SK-N-SH (cell line): ENCODE measurements around the gene DNAH6. TPM values are rescaled to one million over a fixed set of nuclear protein-coding genes. Genes with fewer than 3 reads are reported as not detected.

Experiments
- CTCF ChIA-PET: fragments of 300-600, 350-600 bp; formaldehyde crosslinking; extraction: SDS; loops from one replicate; lab custom pipeline; 2021; lab: Yijun Ruan, JAX
- POLR2A ChIA-PET: fragments of 350-600 bp; sonication (Branson Sonifier 250); formaldehyde crosslinking; extraction: SDS; loops from one replicate; lab custom pipeline; 2020; ENCODE audit warnings: antibody characterized with exemption, inconsistent platforms; lab: Yijun Ruan, JAX
- DNase-seq: peaks from one replicate; pipeline ENCODE4 v3.0.0; 2012
- H2AFZ ChIP-seq: fragments of 200-600 bp; sonication (generic); 2 replicates; pipeline ENCODE4 v1.8.1; 2016; ENCODE audit warnings: antibody characterized with exemption, mild to moderate bottlenecking, low read depth
- H3F3A ChIP-seq: fragments of 200-600 bp; sonication (generic); replicated peaks from 2 replicates; pipeline ENCODE3; 2016; ENCODE audit warnings: antibody characterized with exemption, mild to moderate bottlenecking; ENCODE audit not compliant: insufficient read depth
- H3K27ac ChIP-seq, 2 experiments: fragments of 200-500 bp in 1 of 2; fragments of 200-600 bp in 1 of 2; sonication (Bioruptor generic) in 1 of 2; sonication (generic), shearing (Covaris generic) in 1 of 2; 2 replicates each; pipeline versions ENCODE4 v1.5.1 to v1.6.1; 2014 to 2016; ENCODE audit warnings: low read depth in 2 of 2, inconsistent platforms in 1 of 2, low read length in 1 of 2, mild to moderate bottlenecking in 1 of 2, mixed read lengths in 1 of 2
- H3K27me3 ChIP-seq: fragments of 200-600 bp; sonication (generic), shearing (Covaris generic); 2 replicates; pipeline ENCODE4 v1.6.1; 2016; ENCODE audit warnings: mixed run types; ENCODE audit not compliant: insufficient read depth
- H3K36me3 ChIP-seq, 2 experiments: fragments of 200-500 bp in 1 of 2; fragments of 200-600 bp in 1 of 2; sonication (Bioruptor generic) in 1 of 2; sonication (generic) in 1 of 2; replicated peaks in 1 of 2; 2 replicates each; pipeline versions ENCODE3 to v1.5.1; 2014 to 2016; ENCODE audit warnings: low read length in 1 of 2, mild to moderate bottlenecking in 1 of 2; ENCODE audit not compliant: insufficient read depth in 2 of 2, control insufficient read depth in 1 of 2
- H3K4me1 ChIP-seq, 2 experiments: fragments of 200-500 bp in 1 of 2; fragments of 200-600 bp in 1 of 2; sonication (Bioruptor generic) in 1 of 2; sonication (generic), shearing (Covaris generic) in 1 of 2; 2 replicates each; pipeline versions ENCODE4 v1.5.1 to v1.6.1; 2014 to 2016; ENCODE audit warnings: low read depth in 1 of 2, low read length in 1 of 2, mixed run types in 1 of 2; ENCODE audit not compliant: insufficient read depth in 2 of 2, control insufficient read depth in 1 of 2
- H3K4me2 ChIP-seq: fragments of 200-600 bp; sonication (generic), shearing (Covaris generic); 2 replicates; pipeline ENCODE4 v1.6.1; 2017; ENCODE audit warnings: mixed run types
- H3K4me3 ChIP-seq, 2 experiments: fragments of 200-500 bp in 1 of 2; fragments of 200-600 bp in 1 of 2; sonication (Bioruptor generic) in 1 of 2; sonication (generic), shearing (Covaris generic) in 1 of 2; 2 replicates each; pipeline versions ENCODE4 v1.5.1 to v1.8.1; 2014 to 2016; ENCODE audit warnings: low read depth in 2 of 2, inconsistent platforms in 1 of 2, low read length in 1 of 2, mild to moderate bottlenecking in 1 of 2, mixed read lengths in 1 of 2, moderate library complexity in 1 of 2
- H3K79me2 ChIP-seq: fragments of 200-600 bp; sonication (generic); 2 replicates; pipeline ENCODE4 v1.8.1; 2017; ENCODE audit warnings: mild to moderate bottlenecking; ENCODE audit not compliant: insufficient read depth
- H3K9ac ChIP-seq: fragments of 200-600 bp; sonication (generic); 2 replicates; pipeline ENCODE4 v1.6.1; 2017; ENCODE audit warnings: mixed run types
- H3K9me2 ChIP-seq: fragments of 200-600 bp; sonication (generic); 2 replicates; pipeline ENCODE4 v1.6.1; 2017; ENCODE audit warnings: mixed run types
- H3K9me3 ChIP-seq: fragments of 200-600 bp; sonication (generic); 2 replicates; pipeline ENCODE4 v1.6.1; 2017; ENCODE audit warnings: mixed run types, mild to moderate bottlenecking, moderate library complexity
- H4K20me1 ChIP-seq: fragments of 200-600 bp; sonication (generic); 2 replicates; pipeline ENCODE4 v1.6.1; 2017; ENCODE audit warnings: mild to moderate bottlenecking, mixed run types; ENCODE audit not compliant: insufficient read depth
- ELF1 ChIP-seq: IDR thresholded peaks from 2 replicates; pipeline ENCODE4 v1.4.0; 2012
- EP300 ChIP-seq, 2 experiments: IDR thresholded peaks; 2 replicates each; pipeline versions ENCODE4 v1.4.0 to v1.6.1; 2012; ENCODE audit warnings: borderline replicate concordance in 1 of 2, low read depth in 1 of 2, low read length in 1 of 2
- FOSL2 ChIP-seq: IDR thresholded peaks from 2 replicates; pipeline ENCODE4 v1.4.0; 2012; ENCODE audit warnings: low read depth, mild to moderate bottlenecking, moderate library complexity, borderline replicate concordance
- GATA2 ChIP-seq: sonication (generic); formaldehyde crosslinking; IDR thresholded peaks from 2 replicates; pipeline ENCODE4 v1.5.0; 2020; ENCODE audit warnings: mild to moderate bottlenecking, missing genetic modification reagents
- MXI1 ChIP-seq: IDR thresholded peaks from 2 replicates; pipeline ENCODE4 v1.6.1; 2012; ENCODE audit warnings: mild to moderate bottlenecking, low read depth, low read length, improper control_type of control experiment
- NFIC ChIP-seq: IDR thresholded peaks from 2 replicates; pipeline ENCODE4 v1.4.0; 2012; ENCODE audit warnings: borderline replicate concordance
- NRF1 ChIP-seq: IDR thresholded peaks from 2 replicates; pipeline ENCODE4 v1.6.1; 2012; ENCODE audit warnings: low read depth, mild to moderate bottlenecking, low read length
- PBX3 ChIP-seq: IDR thresholded peaks from 2 replicates; pipeline ENCODE4; 2012
- POLR2AphosphoS5 ChIP-seq: IDR thresholded peaks from 2 replicates; pipeline ENCODE4 v1.6.1; 2012; ENCODE audit warnings: low read depth, low read length
- RAD21 ChIP-seq: IDR thresholded peaks from 2 replicates; pipeline ENCODE4 v1.6.1; 2012; ENCODE audit warnings: mild to moderate bottlenecking, low read length
- RCOR1 ChIP-seq: fragments of 150-350 bp; IDR thresholded peaks from 2 replicates; pipeline ENCODE4 v1.6.1; 2017; ENCODE audit warnings: antibody characterized with exemption, low read length
- RFX5 ChIP-seq: IDR thresholded peaks from 2 replicates; pipeline ENCODE4 v1.6.1; 2012; ENCODE audit warnings: mild to moderate bottlenecking, improper control_type of control experiment, low read length
- RXRA ChIP-seq: IDR thresholded peaks from 2 replicates; pipeline ENCODE4 v1.4.0; 2012; ENCODE audit warnings: low read depth, mild to moderate bottlenecking, borderline replicate concordance
- SMC3 ChIP-seq: IDR thresholded peaks from 2 replicates; pipeline ENCODE4 v1.6.1; 2012; ENCODE audit warnings: low read depth, low read length, improper control_type of control experiment
- TEAD4 ChIP-seq: IDR thresholded peaks from 2 replicates; pipeline ENCODE4 v1.4.0; 2012; ENCODE audit warnings: mild to moderate bottlenecking, borderline replicate concordance; ENCODE audit not compliant: insufficient read depth
- USF2 ChIP-seq: fragments of 150-350 bp; IDR thresholded peaks from 2 replicates; pipeline ENCODE4 v1.6.1; 2017; ENCODE audit warnings: antibody characterized with exemption, low read length, low read depth, borderline replicate concordance
- YY1 ChIP-seq: IDR thresholded peaks from 2 replicates; pipeline ENCODE4 v1.4.0; 2012; ENCODE audit warnings: low read depth, mild to moderate bottlenecking
- WGBS: methylation state at CpG from one replicate; pipeline ENCODE4 v1.1.6; 2017; ENCODE audit warnings: low lambda C conversion rate; 5-methylcytosine and 5-hydroxymethylcytosine counted together
- polyA plus RNA-seq, 3 experiments: library from polyadenylated mRNA; depleted of rRNA; stranded (reverse); fragments of >200 nt; gene quantifications; 2 replicates each; pipeline ENCODE4 v1.2.3, GENCODE V29; 2012
- TF ChIP-seq, protein P1 (sequence below): IDR thresholded peaks from 2 replicates; pipeline ENCODE4 v1.4.0; 2012; ENCODE audit warnings: low read depth
- TF ChIP-seq, protein P2 (sequence below): IDR thresholded peaks from 2 replicates; pipeline ENCODE4 v1.6.1; 2012; ENCODE audit warnings: mild to moderate bottlenecking, low read depth, low read length, moderate library complexity

DNAH6 gene
- polyA plus RNA-seq, 1 of the 3 experiments (the other 2 are of a cell fraction), result 0.03 TPM

GRCh38 chr2:84850471-84850870 lies 334.2 kb downstream of the DNAH6 start:
- Histone ChIP-seq H4K20me1 (no peaks in the 10 kb centered on the region), H3F3A (no peaks in the 10 kb centered on the region), H3K79me2 (no peaks in the 10 kb centered on the region), H3K36me3 (no peaks in the 10 kb centered on the region), H3K4me2 (no peak overlapping the region), H3K4me1 (no peaks in the 10 kb centered on the region), H3K9me3 (no peaks in the 10 kb centered on the region), H3K27me3 (peaks cover 5% of the 10 kb centered on the region; the same call in 1 of the 2 replicates), H2AFZ (no peak overlapping the region), H3K9ac (no peak overlapping the region), H3K27ac (no peak overlapping the region), H3K4me3 (no peak overlapping the region), H3K9me2 (no peaks in the 10 kb centered on the region)
- POLR2A ChIA-PET, result no interaction called here
- WGBS, result 54% methylated on average over 4 of the region's 4 CpGs
- CTCF ChIA-PET, result interaction anchor here (0.8 kb wide), 1 partner anchor 15 kb away, joined by 3 read pairs; no protein-coding TSS in a partner anchor
- no peak for DNase-seq
- TF ChIP-seq, protein P1, sequence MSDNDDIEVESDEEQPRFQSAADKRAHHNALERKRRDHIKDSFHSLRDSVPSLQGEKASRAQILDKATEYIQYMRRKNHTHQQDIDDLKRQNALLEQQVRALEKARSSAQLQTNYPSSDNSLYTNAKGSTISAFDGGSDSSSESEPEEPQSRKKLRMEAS, result no peak
- TF ChIP-seq NRF1 (no peak), SMC3 (no peak), RAD21 (no peak), GATA2 (CRISPR knock-in tag) (no peak)

DNA sequence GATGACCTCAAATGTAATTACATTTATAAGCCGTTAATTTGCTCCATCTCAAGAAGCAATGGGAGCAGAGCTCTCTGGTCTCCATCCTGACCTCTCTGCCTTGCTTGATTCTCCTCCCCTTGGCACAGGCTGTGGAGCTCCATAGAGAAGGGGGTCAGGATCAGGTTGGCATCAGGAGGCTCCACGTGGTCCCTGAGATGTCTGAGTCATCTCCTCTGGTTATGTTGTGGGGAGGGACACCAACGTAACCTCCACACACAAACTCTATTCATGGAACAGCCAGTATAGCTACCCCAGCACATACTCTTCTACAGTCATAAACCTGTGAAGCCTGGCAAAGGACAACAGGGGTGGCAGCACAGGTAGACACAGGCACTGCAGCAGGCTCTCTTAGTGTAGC lies 335.6 kb downstream of the DNAH6 start:
- H2AFZ ChIP-seq, result no peak overlapping the region
- H3K27me3 ChIP-seq, result peaks cover 5% of the 10 kb centered on the region; the same call in 1 of the 2 replicates
- H3K4me3 ChIP-seq, result no peak overlapping the region
- POLR2A ChIA-PET, result no interaction called here
- no peaks in the 10 kb centered on the region for H4K20me1 ChIP-seq
- no peaks in the 10 kb centered on the region for H3K79me2 ChIP-seq
- H3K27ac ChIP-seq, result no peak overlapping the region
- H3K36me3 ChIP-seq, result no peaks in the 10 kb centered on the region
- H3F3A ChIP-seq, result no peaks in the 10 kb centered on the region
- TF ChIP-seq GATA2 (CRISPR knock-in tag) (no peak), RXRA (no peak), YY1 (no peak), NFIC (no peak), PBX3 (no peak), MXI1 (no peak), FOSL2 (no peak), NRF1 (no peak), RAD21 (no peak), RCOR1 (no peak), TEAD4 (no peak), EP300 (IDR thresholded peaks at IDR 0.05; ENCODE audit: borderline replicate concordance in 1 of 2, low read depth in 1 of 2, low read length in 1 of 2) (no peak), ELF1 (no peak), RFX5 (no peak), POLR2AphosphoS5 (no peak), USF2 (no peak)
- TF ChIP-seq, protein P2, sequence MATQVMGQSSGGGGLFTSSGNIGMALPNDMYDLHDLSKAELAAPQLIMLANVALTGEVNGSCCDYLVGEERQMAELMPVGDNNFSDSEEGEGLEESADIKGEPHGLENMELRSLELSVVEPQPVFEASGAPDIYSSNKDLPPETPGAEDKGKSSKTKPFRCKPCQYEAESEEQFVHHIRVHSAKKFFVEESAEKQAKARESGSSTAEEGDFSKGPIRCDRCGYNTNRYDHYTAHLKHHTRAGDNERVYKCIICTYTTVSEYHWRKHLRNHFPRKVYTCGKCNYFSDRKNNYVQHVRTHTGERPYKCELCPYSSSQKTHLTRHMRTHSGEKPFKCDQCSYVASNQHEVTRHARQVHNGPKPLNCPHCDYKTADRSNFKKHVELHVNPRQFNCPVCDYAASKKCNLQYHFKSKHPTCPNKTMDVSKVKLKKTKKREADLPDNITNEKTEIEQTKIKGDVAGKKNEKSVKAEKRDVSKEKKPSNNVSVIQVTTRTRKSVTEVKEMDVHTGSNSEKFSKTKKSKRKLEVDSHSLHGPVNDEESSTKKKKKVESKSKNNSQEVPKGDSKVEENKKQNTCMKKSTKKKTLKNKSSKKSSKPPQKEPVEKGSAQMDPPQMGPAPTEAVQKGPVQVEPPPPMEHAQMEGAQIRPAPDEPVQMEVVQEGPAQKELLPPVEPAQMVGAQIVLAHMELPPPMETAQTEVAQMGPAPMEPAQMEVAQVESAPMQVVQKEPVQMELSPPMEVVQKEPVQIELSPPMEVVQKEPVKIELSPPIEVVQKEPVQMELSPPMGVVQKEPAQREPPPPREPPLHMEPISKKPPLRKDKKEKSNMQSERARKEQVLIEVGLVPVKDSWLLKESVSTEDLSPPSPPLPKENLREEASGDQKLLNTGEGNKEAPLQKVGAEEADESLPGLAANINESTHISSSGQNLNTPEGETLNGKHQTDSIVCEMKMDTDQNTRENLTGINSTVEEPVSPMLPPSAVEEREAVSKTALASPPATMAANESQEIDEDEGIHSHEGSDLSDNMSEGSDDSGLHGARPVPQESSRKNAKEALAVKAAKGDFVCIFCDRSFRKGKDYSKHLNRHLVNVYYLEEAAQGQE, result no peak
- TF ChIP-seq, protein P1, result no peak
- TF ChIP-seq, all 33 proteins: peak for 0
- no peak for DNase-seq
- Histone ChIP-seq H3K9ac (no peak overlapping the region), H3K4me1 (no peaks in the 10 kb centered on the region), H3K4me2 (no peak overlapping the region), H3K9me3 (no peaks in the 10 kb centered on the region), H3K9me2 (no peaks in the 10 kb centered on the region)
- CTCF ChIA-PET, result interaction anchor here (1.4 kb wide), 1 partner anchor 13 kb away, joined by 3 read pairs; no protein-coding TSS in a partner anchor
- 10% methylated on average over 3 of the region's 3 CpGs for WGBS
